ENCODE data around the gene TRDN. TPM values are rescaled to one million over a fixed set of nuclear protein-coding genes. Genes with fewer than 3 reads are reported as not detected.

Gene TRDN, protein sequence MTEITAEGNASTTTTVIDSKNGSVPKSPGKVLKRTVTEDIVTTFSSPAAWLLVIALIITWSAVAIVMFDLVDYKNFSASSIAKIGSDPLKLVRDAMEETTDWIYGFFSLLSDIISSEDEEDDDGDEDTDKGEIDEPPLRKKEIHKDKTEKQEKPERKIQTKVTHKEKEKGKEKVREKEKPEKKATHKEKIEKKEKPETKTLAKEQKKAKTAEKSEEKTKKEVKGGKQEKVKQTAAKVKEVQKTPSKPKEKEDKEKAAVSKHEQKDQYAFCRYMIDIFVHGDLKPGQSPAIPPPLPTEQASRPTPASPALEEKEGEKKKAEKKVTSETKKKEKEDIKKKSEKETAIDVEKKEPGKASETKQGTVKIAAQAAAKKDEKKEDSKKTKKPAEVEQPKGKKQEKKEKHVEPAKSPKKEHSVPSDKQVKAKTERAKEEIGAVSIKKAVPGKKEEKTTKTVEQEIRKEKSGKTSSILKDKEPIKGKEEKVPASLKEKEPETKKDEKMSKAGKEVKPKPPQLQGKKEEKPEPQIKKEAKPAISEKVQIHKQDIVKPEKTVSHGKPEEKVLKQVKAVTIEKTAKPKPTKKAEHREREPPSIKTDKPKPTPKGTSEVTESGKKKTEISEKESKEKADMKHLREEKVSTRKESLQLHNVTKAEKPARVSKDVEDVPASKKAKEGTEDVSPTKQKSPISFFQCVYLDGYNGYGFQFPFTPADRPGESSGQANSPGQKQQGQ
- total RNA-seq, result 33.2 TPM

DNA sequence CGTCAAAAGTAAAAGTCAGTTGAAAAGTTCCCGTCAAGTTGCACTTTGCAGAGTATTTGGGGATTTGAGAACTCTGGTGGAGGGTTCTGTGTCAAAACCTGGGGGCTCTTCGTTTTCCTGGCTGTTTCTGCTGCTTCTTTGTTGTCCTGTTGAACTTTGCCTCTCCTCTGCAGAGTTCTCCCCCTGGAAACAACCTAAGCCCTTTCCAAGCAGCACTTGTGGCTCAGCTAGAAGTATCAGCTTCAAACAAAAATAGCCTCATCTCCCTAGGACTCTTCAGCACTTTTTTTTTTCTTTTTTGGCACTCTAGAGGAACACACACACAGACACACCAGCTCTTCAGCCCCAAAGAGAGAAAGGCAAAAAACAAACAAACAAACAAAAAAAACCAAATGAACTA lies at the start of gene TRDN:
TSS of gene TRDN (minus strand) at position 169 of the 400 bp plus-strand sequence. CDS start 175 bp downstream, outside the sequence.

Other genes starting within 250 kb of the TRDN start
- 6.4 TPM for gene NKAIN2, start 166.9 kb upstream of the TRDN start, total RNA-seq